Measurements from ENCODE around the gene DNM3.

- TF ChIP-seq CTCF (IDR thresholded peaks at IDR 0.05): no peak
- TF ChIP-seq POLR2A (IDR thresholded peaks at IDR 0.05): no peak
Observed at GRCh38 chr1:171939740-171940139, 98.4 kb downstream of the DNM3 start.
